Colonic mucosa (tissue), 4 donors: ENCODE data around the gene PRRG2. TPM values are rescaled to one million over a fixed set of nuclear protein-coding genes. Genes with fewer than 3 reads are reported as not detected.

Experiments
- DNase-seq: peaks from one replicate; pipeline ENCODE4 v3.0.0-alpha.2; 2020
- H3K27ac ChIP-seq: fragments of 200-600 bp; one replicate; pipeline ENCODE4 v1.8.0; 2021
- H3K27me3 ChIP-seq: fragments of 200-600 bp; one replicate; pipeline ENCODE4 v1.8.0; 2021
- H3K36me3 ChIP-seq: fragments of 200-600 bp; one replicate; pipeline ENCODE4 v1.8.0; 2021
- H3K4me1 ChIP-seq: fragments of 200-600 bp; one replicate; pipeline ENCODE4 v1.8.0; 2021; ENCODE audit warnings: mild to moderate bottlenecking
- H3K4me3 ChIP-seq: fragments of 200-600 bp; one replicate; pipeline ENCODE4 v1.8.0; 2021
- H3K9ac ChIP-seq, 2 donors: one replicate each; pipeline ENCODE4 v1.7.0; 2013; ENCODE audit warnings: control low read depth in 2 of 2, low read depth in 2 of 2, low read length in 2 of 2
- H3K9me3 ChIP-seq: fragments of 200-600 bp; one replicate; pipeline ENCODE4 v1.8.0; 2021
- intact Hi-C: fragments of 100-400 bp; cut with DNase I; formaldehyde crosslinking; loops from one replicate; pipeline ENCODE4 v1.14.1; 2022
- total RNA-seq, 2 donors: library from RNA; stranded (reverse); fragmentation: NEBNext Ultra II Directional in 1 of 2; extraction: Animal tissue kit (Norgen Biotek cat#: 25700) in 1 of 2; gene quantifications; one replicate each; pipeline ENCODE4 v1.2.1, GENCODE V29; 2021
- TF ChIP-seq, protein P1 (sequence below): fragments of 200-600 bp; IDR thresholded peaks from one replicate; pipeline ENCODE4 v1.8.0; 2022; ENCODE audit warnings: antibody characterized with exemption, mild to moderate bottlenecking
- donor health status: healthy.
- donor health status: DM: no; HTN: no; CAD: no.
- donor health status: DM: no; HTN: no; CAD: no.

The PRRG2 gene
- total RNA-seq, 2 donors from 2014 or later = 16.2 to 20.2 TPM

DNA sequence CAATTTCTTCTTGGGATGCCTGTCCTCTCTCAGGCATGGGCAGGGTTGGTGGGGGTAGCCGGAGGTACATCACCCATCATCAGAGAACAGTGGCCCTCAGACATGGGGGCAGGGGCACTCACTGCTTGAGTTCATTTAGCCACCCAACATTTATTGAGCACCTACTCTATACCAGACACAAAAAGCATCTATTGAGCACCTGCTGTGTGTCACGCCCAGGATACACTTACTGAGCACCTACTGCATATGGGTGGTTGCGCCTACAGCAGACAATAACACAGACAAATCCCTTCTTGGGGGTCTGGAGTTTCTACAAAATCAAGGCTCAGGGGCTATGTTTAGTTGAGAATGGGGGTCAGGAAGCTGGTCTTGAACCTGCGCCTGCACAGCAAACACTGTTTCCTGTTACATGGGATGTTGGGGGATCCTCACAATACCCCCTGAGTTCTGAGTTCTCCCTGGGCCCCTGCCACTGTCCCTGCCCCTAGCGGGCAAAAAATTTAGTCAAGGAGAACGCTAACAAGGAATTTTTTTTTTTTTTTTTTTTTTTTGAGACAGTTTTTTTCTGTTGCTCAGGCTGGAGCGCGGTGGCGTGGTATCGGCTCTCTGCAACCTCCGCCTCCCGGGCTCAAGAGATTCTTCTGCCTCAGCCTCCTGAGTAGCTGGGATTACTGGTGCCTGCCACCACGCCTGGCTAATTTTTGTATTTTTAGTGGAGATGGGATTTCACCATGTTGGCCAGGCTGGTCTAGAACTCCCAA, 41.7 kb upstream of the PRRG2 start:
- Histone ChIP-seq H3K4me3 (no peak overlapping the region), H3K27ac (no peak overlapping the region), H3K36me3 (peaks cover 14% of the 10 kb centered on the region), H3K4me1 (no peaks in the 10 kb centered on the region), H3K9me3 (no peaks in the 10 kb centered on the region), H3K27me3 (no peaks in the 10 kb centered on the region), H3K9ac (no peak overlapping the region)
- DNase-seq = no peak
- intact Hi-C loops = no loop called here
- TF ChIP-seq, protein P1, sequence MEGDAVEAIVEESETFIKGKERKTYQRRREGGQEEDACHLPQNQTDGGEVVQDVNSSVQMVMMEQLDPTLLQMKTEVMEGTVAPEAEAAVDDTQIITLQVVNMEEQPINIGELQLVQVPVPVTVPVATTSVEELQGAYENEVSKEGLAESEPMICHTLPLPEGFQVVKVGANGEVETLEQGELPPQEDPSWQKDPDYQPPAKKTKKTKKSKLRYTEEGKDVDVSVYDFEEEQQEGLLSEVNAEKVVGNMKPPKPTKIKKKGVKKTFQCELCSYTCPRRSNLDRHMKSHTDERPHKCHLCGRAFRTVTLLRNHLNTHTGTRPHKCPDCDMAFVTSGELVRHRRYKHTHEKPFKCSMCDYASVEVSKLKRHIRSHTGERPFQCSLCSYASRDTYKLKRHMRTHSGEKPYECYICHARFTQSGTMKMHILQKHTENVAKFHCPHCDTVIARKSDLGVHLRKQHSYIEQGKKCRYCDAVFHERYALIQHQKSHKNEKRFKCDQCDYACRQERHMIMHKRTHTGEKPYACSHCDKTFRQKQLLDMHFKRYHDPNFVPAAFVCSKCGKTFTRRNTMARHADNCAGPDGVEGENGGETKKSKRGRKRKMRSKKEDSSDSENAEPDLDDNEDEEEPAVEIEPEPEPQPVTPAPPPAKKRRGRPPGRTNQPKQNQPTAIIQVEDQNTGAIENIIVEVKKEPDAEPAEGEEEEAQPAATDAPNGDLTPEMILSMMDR = no peak

DNA sequence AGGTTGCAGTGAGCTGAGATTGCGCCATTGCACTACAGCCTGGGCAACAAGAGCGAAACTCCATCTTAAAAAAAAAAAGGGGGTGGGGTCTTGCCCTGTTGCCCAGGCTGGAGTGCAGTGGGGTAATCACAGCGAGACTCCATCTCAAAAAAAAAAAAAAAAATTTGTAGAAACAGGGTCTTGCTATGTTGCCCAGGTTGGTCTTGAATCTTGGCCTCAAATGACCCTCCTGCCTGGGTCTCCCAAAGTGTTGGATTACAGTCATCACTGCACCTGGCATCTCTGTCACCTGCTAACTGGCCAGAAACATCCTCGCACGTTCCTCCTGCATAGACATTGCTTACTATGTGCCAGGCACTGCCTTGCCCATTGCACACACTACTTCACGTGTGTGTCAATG, 39.2 kb upstream of the PRRG2 start:
- no peak for DNase-seq
- H3K9me3 ChIP-seq = no peaks in the 10 kb centered on the region
- H3K9ac ChIP-seq = no peak overlapping the region
- H3K36me3 ChIP-seq = peaks cover 14% of the 10 kb centered on the region
- no peak overlapping the region for H3K4me3 ChIP-seq
- intact Hi-C loops = no loop called here
- H3K27ac ChIP-seq = no peak overlapping the region
- H3K4me1 ChIP-seq = no peaks in the 10 kb centered on the region
- H3K27me3 ChIP-seq = no peaks in the 10 kb centered on the region
- TF ChIP-seq, protein P1 = no peak

DNA sequence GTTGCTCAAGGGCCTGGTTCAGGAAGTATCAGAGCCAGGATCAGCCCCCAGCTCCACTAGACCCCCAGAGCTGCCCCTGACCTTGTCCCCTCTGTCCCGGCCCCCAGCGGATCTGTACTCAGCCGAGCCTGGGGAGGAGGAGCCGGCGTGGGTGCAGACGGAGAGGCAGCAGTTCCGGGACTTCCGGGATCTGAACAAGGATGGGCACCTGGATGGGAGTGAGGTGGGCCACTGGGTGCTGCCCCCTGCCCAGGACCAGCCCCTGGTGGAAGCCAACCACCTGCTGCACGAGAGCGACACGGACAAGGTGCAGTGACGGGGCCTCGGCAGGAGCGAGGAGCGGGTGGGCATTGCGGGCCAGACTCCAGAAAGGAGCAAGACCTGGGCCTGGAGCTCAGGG, 38.7 kb upstream of the PRRG2 start:
- Histone ChIP-seq H3K27me3 (no peaks in the 10 kb centered on the region), H3K27ac (no peak overlapping the region), H3K36me3 (peaks cover 14% of the 10 kb centered on the region), H3K4me3 (no peak overlapping the region), H3K9me3 (no peaks in the 10 kb centered on the region), H3K9ac (no peak overlapping the region), H3K4me1 (peaks cover 5% of the 10 kb centered on the region)
- intact Hi-C loops = no loop called here
- DNase-seq = no peak
- TF ChIP-seq, protein P1 = no peak

DNA sequence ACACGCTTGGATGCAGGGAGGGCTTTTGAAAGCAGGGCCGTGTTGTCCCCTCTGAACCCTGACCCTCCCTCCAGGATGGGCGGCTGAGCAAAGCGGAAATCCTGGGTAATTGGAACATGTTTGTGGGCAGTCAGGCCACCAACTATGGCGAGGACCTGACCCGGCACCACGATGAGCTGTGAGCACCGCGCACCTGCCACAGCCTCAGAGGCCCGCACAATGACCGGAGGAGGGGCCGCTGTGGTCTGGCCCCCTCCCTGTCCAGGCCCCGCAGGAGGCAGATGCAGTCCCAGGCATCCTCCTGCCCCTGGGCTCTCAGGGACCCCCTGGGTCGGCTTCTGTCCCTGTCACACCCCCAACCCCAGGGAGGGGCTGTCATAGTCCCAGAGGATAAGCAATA, 38.1 kb upstream of the PRRG2 start:
- H3K9ac ChIP-seq = no peak overlapping the region
- no peak for DNase-seq
- TF ChIP-seq, protein P1 = no peak
- H3K36me3 ChIP-seq = peaks cover 14% of the 10 kb centered on the region
- H3K9me3 ChIP-seq = no peaks in the 10 kb centered on the region
- no peak overlapping the region for H3K4me3 ChIP-seq
- no peaks in the 10 kb centered on the region for H3K27me3 ChIP-seq
- no peak overlapping the region for H3K27ac ChIP-seq
- H3K4me1 ChIP-seq = peaks cover 10% of the 10 kb centered on the region
- intact Hi-C loops = no loop called here

DNA sequence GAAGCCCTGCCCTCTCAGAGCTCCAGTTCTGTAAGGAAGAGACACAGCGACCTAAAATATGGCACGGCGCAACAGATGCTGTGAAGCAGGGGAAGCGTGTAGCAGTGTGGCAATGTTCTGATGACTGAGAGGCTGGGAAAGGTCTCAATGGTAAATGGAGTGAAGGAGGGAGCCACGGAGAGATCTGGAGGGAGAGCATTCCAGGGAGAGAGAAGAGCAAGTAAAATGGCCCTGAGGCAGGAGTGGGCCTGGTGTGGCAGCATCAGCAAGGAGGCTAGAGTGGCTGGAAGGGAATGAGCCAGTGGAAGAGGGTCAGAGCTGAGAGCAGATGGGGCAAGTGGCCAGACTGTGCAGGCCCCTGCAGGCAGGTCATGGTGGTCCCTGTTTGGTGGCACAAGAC, 37.0 kb upstream of the PRRG2 start:
- no peak for DNase-seq
- Histone ChIP-seq H3K27me3 (no peaks in the 10 kb centered on the region), H3K36me3 (peaks cover 4% of the 10 kb centered on the region), H3K4me1 (peaks cover 10% of the 10 kb centered on the region), H3K9ac (no peak overlapping the region), H3K4me3 (no peak overlapping the region), H3K27ac (no peak overlapping the region), H3K9me3 (no peaks in the 10 kb centered on the region)
- intact Hi-C loops = no loop called here
- TF ChIP-seq, protein P1 = no peak
